Activated T-cell treated with anti-CD3 and anti-CD28 coated beads, Interleukin-2, amount 50 U/mL, for 1 hour (primary cell): ENCODE results near the gene CBFB.
"Not testable (repeated sequence)": the region's sequence is repeated elsewhere in the genome, so short reads cannot be mapped to it uniquely, and the experiment has no call there.

Experiments
- DNase-seq: peaks from one replicate; pipeline ENCODE4 v3.0.0-alpha.2; 2020

The CBFB gene

GRCh38 chr16:67017421-67017750 lies 11.6 kb upstream of the CBFB start:
- DNase-seq, result no peak

- DNase-seq, result peak; percentile 82
These were observed 11.0 kb upstream of the CBFB start for GRCh38 chr16:67017810-67018488.

- no peak for DNase-seq
These were observed 9.8 kb upstream of the CBFB start for GRCh38 chr16:67019171-67019570.

- DNase-seq, result no peak
These were observed 7.6 kb upstream of the CBFB start for GRCh38 chr16:67021321-67021720.

GRCh38 chr16:67022531-67023214 lies 6.3 kb upstream of the CBFB start:
- DNase-seq, result no peak

GRCh38 chr16:67023689-67024088 lies 5.3 kb upstream of the CBFB start:
- DNase-seq, result no peak

GRCh38 chr16:67024384-67025209 lies 4.4 kb upstream of the CBFB start:
- DNase-seq, result no peak

- no peak for DNase-seq
These were observed 3.8 kb upstream of the CBFB start for GRCh38 chr16:67025210-67025550.

GRCh38 chr16:67026570-67026969 lies 2.4 kb upstream of the CBFB start:
- DNase-seq, result no peak

GRCh38 chr16:67027046-67027445 lies 1.9 kb upstream of the CBFB start:
- no peak for DNase-seq

- DNase-seq, result no peak
These were observed 718 bp upstream of the CBFB start for GRCh38 chr16:67028167-67028695.

- peak; percentile 76 for DNase-seq
These were observed 526 bp downstream of the CBFB start for GRCh38 chr16:67029254-67030096.

- no peak for DNase-seq
These were observed 1.4 kb downstream of the CBFB start for GRCh38 chr16:67030221-67030962.

GRCh38 chr16:67034487-67034886 lies 5.5 kb downstream of the CBFB start:
- DNase-seq, result no peak

GRCh38 chr16:67035364-67035763 lies 6.4 kb downstream of the CBFB start:
- no peak for DNase-seq

GRCh38 chr16:67036323-67036741 lies 7.4 kb downstream of the CBFB start:
- no peak for DNase-seq

GRCh38 chr16:67039260-67040020 lies 10.5 kb downstream of the CBFB start:
- no peak for DNase-seq

GRCh38 chr16:67040166-67040565 lies 11.2 kb downstream of the CBFB start:
- DNase-seq, result no peak

- DNase-seq, result no peak
These were observed 12.0 kb downstream of the CBFB start for GRCh38 chr16:67040906-67041305.

GRCh38 chr16:67041520-67041919 lies 12.6 kb downstream of the CBFB start:
- DNase-seq, result not testable (repeated sequence)

GRCh38 chr16:67043420-67043819 lies 14.5 kb downstream of the CBFB start:
- DNase-seq, result no peak
